HK-2 (cell line): ENCODE data around the gene MYLK.
A peak's percentile ranks its signal among the peaks of the same experiment; 100 is the strongest.

Experiments
- DNase-seq: peaks from one replicate; pipeline ENCODE4 v3.0.0-alpha.2; 2018; ENCODE audit not compliant: unreplicated experiment

MYLK gene

DNA sequence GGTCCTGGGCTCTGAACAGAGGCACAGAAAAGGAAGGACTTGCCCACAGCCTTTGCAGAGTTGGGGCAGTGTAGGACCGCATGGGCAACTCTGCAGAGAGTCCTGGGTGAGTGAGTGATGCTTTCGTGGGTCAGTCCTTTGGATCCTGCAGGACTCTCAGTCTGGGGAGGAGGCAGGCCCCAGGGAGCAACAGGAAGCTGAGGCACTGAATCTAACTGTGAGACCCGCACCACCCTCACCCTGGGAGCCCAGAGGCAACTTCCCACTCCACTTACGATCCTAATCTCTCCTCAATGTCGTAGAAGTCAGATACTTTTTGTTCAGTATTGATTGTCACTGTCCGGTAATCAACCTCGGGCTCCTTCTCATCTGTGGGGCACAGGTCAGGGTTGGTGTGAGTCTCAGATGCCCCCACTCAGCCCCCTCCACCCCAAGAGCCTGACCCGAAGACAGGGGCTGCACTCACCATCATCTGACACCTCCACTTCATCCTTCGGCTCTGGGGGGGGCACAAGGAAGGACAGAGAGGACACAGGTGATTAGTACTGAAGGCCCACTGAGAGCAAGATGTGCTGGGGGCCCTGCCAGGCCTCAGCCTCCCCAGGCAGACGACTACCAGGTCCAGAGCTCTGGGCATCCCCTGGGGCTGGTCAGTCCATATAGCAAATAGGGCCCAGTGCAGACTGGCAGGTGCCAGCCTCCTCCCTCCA, 235.3 kb downstream of the MYLK start:
- DNase-seq, result no peak

GRCh38 chr3:123644358-123644757, 239.8 kb downstream of the MYLK start:
- DNase-seq, result no peak

GRCh38 chr3:123642957-123643330, 241.2 kb downstream of the MYLK start:
- DNase-seq, result no peak

GRCh38 chr3:123642182-123642956, 241.8 kb downstream of the MYLK start:
- peak; percentile 90 for DNase-seq

DNA sequence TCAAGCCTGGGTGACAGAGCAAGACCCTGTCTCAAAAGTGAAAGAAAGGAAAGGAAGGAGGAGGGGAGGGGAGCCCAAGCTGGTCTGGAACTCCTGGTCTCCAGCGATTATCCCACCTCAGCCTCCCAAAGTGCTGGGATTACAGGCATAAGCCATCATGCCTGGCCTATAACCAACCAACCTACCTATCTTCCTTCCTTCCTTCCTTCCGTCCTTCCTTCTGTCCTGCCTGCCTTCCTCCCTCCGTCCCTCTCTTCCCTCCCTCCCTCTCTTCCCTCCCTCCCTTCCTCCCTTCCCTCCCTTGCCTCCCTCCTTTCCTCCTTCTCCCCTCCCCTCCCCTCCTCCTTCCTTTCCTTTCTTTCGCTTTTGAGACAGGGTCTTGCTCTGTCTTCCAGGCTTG, 242.6 kb downstream of the MYLK start:
- no peak for DNase-seq

GRCh38 chr3:123640740-123641462, 243.2 kb downstream of the MYLK start:
- DNase-seq, result no peak

DNA sequence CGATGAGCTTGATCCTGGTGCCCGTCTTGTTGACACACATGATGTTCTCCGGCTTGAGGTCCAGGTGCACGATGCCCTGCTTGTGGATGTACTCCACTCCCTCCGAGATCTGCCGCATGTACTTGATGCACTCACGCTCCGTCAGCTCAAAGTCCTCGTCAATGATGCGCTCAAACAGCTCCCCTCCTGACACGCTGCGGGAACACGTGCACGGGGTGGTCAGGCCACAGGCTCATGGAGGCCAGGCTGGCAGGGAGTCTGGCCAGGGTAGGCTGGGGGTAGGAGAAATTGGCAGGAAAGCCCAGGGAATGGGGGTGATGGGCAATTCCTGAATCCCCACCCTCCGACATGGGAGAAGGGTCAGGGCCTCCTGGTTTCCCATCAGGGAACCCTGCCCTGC, 243.8 kb downstream of the MYLK start:
- no peak for DNase-seq

GRCh38 chr3:123638936-123639689, 245.0 kb downstream of the MYLK start:
- no peak for DNase-seq

- DNase-seq, result no peak
These were observed 246.3 kb downstream of the MYLK start for GRCh38 chr3:123637841-123638240.

GRCh38 chr3:123637131-123637530, 247.0 kb downstream of the MYLK start:
- no peak for DNase-seq

- DNase-seq, result no peak
These were observed 247.7 kb downstream of the MYLK start for GRCh38 chr3:123636431-123636841.

DNA sequence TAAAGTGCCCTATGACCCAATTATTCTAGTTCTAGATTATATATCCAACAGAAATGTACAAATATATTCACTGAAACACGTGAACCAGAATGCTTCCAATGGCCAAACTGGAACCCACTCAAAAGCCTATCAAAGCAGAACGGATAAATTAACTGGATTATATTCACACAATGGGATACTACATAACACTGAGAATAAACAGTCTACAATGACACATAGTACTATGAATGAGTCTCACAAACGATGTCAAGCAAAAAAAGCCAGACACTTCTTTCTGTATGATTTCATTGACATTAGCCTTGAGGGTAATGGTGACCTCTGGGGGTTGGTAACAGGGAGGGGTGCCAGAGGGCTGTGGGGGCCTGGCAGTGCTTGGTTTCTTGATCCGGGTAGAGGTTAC, 248.4 kb downstream of the MYLK start:
- DNase-seq, result no peak

- DNase-seq, result no peak
These were observed 248.9 kb downstream of the MYLK start for GRCh38 chr3:123635217-123635616.

DNA sequence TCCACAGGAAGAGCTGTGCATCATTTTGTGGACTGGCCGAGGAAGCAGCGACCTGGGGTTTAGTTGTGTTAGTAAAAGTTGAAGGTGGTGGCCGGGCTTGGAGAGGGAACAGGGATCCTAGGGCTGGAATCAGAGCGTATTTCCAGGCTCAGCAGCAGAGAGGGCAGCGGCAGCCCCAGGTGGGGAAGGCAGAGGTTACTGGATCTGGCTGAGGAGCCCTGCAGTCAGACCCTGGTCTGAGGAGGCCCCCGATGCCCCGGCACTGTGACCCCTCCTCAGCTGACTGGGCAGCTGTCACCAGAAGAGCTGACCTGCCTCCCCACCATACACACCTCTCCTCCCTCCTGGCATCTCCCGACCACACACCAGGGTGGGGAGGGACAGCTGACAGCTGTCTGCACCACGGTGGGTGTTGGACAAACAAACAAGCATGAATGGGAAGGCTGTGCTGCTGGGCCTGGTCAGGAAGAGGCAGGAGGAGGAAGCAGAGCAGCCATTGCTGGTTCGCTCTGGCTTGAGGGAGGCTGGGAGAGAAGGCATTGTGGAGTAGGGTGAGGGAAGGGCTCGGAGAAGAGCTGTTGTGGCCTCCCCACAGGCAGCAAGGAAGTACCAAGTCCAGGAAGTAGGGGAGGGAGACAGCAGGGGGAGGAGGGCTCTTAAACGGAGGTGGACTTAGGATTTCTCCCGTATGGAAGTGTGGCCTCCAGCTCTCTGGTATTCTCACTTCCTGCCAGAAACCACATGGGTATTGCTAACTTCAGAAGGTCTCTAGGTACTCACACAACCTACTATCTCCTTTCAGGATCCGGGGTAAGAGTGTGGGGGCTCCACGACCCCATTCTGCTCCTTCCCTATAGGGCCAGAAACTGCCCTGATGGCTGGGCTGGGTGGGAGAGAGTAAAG, 249.7 kb downstream of the MYLK start:
- DNase-seq, result no peak

- no peak for DNase-seq
These were observed 250.6 kb downstream of the MYLK start for GRCh38 chr3:123633530-123633929.

GRCh38 chr3:123632161-123632655, 251.9 kb downstream of the MYLK start:
- no peak for DNase-seq

DNA sequence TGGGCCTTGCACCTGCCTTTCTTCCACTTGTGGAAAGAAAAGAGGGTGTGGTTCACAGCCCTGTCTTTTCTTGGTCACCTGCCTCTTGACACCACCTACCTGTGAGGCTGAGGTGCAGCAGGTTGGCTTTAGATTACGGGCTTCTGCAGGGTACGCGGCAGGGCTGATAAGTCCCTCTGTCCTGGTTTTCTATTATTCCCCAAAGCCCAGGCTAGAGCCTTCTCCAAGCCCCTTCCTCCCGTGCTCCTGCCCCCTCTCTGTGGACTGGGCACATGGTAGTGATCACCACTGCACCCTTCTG, 254.4 kb downstream of the MYLK start:
- no peak for DNase-seq

GRCh38 chr3:123628996-123629746, 255.0 kb downstream of the MYLK start:
- no peak for DNase-seq

- no peak for DNase-seq
These were observed 256.2 kb downstream of the MYLK start for GRCh38 chr3:123627673-123628670.
